T-helper 17 cell (primary cell): ENCODE measurements around the gene CDC42BPB. TPM values are rescaled to one million over a fixed set of nuclear protein-coding genes. Genes with fewer than 3 reads are reported as not detected.

ENCODE experiments used
- ATAC-seq: fragments of 150-1000 bp; cut with Tn5 transposase; 2 replicates; pipeline ENCODE4 v1.10.0; 2021; ENCODE audit warnings: mild to moderate bottlenecking, moderate library complexity
- DNase-seq, 3 donors: peaks; one replicate each; pipeline versions ENCODE4 v3.0.0 to v3.0.0-alpha.2; 2020 to 2021
- H3K9me3 ChIP-seq: one replicate; pipeline ENCODE4 v1.7.0; 2013; ENCODE audit warnings: low read length, mild to moderate bottlenecking; ENCODE audit not compliant: control insufficient read depth, poor library complexity, severe bottlenecking
- H3K27ac Mint-ChIP-seq: one replicate; pipeline ENCODE4 v1.8.0; 2022; ENCODE audit warnings: mild to moderate bottlenecking, moderate library complexity, mixed read lengths
- H3K27me3 Mint-ChIP-seq: one replicate; pipeline ENCODE4 v1.8.0; 2022; ENCODE audit warnings: mixed read lengths
- H3K36me3 Mint-ChIP-seq: one replicate; pipeline ENCODE4 v1.8.0; 2022; ENCODE audit warnings: low read depth, mixed read lengths
- H3K4me1 Mint-ChIP-seq: one replicate; pipeline ENCODE4 v1.8.0; 2022; ENCODE audit warnings: mild to moderate bottlenecking, mixed read lengths
- H3K4me3 Mint-ChIP-seq: one replicate; pipeline ENCODE4 v1.8.0; 2022; ENCODE audit warnings: mild to moderate bottlenecking, moderate library complexity, mixed read lengths
- total RNA-seq, 4 donors: library from RNA in 2 of 4; stranded (reverse) in 2 of 4; gene quantifications; one replicate each; pipeline ENCODE4 v1.2.3 and lab custom pipeline; 2022 to 2026

Gene CDC42BPB
- total RNA-seq, 2 donors from 2014 or later, result 11.6 to 16.3 TPM

DNA sequence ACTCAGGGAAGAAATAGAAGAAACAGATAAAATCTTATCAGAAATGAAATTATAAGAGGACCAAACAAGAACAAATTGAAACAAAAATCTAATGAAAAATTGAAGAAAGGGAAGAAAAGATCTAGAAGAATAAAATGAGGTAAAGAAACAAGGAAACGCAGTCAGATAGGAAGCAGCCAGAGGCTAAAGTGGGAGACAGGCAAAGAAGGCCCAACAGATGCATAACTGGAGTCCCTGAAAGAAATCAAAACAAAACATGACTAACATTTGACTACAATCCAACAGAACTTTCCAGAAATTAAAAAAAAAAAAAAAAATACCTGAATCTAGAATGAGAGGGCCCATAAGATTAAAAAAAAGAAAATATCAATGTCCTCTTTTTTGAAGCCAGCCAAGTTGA, 69.3 kb downstream of the CDC42BPB start:
- H3K36me3 Mint-ChIP-seq, result peaks cover 14% of the 10 kb centered on the region
- no peak for DNase-seq
- ATAC-seq, result no peak
- H3K9me3 ChIP-seq, result no peaks in the 10 kb centered on the region
- H3K4me1 Mint-ChIP-seq, result no peaks in the 10 kb centered on the region
- H3K27ac Mint-ChIP-seq, result no peak overlapping the region
- H3K27me3 Mint-ChIP-seq, result no peaks in the 10 kb centered on the region
- no peak overlapping the region for H3K4me3 Mint-ChIP-seq

DNA sequence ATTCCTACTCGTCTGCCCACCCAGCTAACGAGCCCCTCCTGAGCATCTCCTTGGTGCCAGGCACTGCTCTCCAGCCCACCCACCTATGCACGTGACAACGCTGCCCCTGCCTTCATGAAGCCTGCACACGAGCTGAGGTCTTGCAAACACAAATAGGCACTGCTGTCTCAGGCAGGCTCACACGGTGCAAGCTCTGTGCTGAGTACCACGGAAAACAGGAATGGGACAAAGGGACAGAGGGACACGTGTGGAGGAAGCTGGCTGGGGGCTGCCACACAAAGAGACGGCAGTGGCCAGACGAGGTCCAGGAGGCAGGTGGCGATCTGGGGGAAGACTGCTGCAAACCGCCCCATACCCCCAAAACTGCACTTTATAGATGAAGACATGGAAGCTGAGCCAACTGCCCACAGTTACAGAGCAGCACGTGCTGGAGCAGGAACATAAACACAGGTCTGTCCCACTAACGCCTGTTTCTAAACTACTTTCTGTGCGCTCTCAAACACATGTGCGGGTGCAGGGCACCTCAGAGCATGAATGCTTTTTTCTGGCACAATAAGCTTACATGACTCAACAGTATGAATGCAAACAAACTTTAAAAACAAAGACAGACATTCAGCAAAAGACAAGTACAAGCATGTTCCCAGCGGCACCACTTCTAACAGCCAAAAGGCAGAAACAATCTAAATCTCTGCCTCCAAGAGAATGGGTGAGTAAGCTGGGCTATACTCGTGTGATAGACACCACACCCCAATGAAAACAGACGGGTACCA, 70.4 kb downstream of the CDC42BPB start:
- Mint-ChIP-seq H3K4me1 (no peaks in the 10 kb centered on the region), H3K4me3 (no peak overlapping the region), H3K27ac (no peak overlapping the region), H3K36me3 (peaks cover 14% of the 10 kb centered on the region), H3K27me3 (no peaks in the 10 kb centered on the region)
- ATAC-seq (no peak), DNase-seq (no peak)
- H3K9me3 ChIP-seq, result no peaks in the 10 kb centered on the region

DNA sequence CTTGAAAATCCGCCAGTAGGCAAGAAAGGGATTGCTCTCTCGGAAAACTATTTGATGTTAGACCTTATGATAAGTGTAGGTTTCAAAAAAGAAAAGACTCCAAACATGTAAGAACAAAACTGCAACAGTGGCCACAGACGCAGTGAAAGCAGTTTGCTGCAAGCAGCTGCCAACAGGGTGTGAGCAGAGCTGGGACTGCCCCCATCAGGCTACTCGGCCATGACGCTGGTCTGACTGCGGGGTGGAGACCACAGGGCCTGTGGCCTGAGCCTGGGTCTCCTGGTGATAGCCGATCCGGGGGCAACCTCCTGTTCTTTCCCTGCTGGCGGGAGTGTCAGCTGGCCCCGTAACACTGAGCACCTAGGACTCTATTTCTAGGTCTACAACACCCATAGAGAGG, 71.7 kb downstream of the CDC42BPB start:
- H3K36me3 Mint-ChIP-seq, result peaks cover 12% of the 10 kb centered on the region
- DNase-seq (no peak), ATAC-seq (no peak)
- no peak overlapping the region for H3K4me3 Mint-ChIP-seq
- H3K27ac Mint-ChIP-seq, result no peak overlapping the region
- H3K9me3 ChIP-seq, result no peaks in the 10 kb centered on the region
- H3K4me1 Mint-ChIP-seq, result no peaks in the 10 kb centered on the region
- no peaks in the 10 kb centered on the region for H3K27me3 Mint-ChIP-seq

DNA sequence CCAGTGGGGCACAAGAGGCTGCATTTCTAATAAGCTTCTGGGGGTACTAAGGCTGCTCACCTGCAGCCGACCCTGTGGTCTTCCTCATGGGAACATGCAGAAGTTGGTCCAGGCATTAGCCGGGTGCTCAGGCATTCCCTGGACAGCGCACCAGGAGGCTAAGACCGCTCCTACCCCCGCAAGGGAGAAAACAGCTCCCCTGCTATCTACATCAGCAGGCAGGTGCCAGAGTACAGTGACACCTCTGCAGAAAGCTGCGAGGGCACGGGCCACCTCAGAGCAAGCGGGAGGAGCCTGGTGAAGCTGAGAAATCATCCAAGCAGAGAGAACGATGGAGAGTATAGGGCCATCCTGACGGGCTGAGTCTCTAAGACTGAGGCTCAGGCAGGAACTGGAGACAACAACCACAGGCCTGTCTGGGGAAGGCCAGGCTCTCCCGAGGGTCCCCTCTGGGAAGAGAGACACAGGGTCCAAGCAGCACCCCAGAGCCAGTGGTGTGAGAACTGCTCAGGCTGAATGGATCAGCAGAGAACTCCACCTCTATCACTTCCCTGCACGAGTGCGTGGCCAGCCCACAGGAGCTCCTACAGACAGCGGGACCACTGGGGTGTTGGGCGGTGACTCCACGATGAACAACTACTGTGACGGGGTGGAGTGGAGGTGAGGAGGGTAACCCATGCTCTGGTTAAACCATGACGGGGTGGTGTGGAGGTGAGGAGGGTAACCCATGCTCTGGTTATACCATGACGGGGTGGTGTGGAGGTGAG, 72.8 kb downstream of the CDC42BPB start:
- H3K27me3 Mint-ChIP-seq, result no peaks in the 10 kb centered on the region
- H3K27ac Mint-ChIP-seq, result no peak overlapping the region
- H3K4me3 Mint-ChIP-seq, result no peak overlapping the region
- H3K4me1 Mint-ChIP-seq, result no peaks in the 10 kb centered on the region
- H3K36me3 Mint-ChIP-seq, result peaks cover 10% of the 10 kb centered on the region
- no peaks in the 10 kb centered on the region for H3K9me3 ChIP-seq
- DNase-seq (no peak), ATAC-seq (no peak)

DNA sequence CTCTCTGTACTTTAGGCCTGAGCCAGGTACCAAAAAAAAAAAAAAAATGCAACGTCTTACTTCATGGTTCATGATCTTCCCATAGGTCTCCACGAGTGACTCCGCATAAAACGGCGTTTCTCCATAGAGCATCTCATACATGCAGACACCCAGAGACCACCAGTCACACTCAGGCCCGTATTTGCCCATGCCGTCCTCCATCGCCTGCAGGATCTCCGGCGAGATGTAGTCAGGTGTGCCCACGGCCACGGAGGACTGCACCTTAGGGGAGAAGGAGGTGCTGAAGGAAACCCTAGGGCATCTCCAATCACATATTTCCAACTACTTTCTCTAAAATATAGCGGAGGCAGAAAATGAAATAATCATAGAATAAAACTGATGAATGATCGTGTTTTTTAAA, 73.9 kb downstream of the CDC42BPB start:
- H3K36me3 Mint-ChIP-seq, result peaks cover 10% of the 10 kb centered on the region

DNA sequence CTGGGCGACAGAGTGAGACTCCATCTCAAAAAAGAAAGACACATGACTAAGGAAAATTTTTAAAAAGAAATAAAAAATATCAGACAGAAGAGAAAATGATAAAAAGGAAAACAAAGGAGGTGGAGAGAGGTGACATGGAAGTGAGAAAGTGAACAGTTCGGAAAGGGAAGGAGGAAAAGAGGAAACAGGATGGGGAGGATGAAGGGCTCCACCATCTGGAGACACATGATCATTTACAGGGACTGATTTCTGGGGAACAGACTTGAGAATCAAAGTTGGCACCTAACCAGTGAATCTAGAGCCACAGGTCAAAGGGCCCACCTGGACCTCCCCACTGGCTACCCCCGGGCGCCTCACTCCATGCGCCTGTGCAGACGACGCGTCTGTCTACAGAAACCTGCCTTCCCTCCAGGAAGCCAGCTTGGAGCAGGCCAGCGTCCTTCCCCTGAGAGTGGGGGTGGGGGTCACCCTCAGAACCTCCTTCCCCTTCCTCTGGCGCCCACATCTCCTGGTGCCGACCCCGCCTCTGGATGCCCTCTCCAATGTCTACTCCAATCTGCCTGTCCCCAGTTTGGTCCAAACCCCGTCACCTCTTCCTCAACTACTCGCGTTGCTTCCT, 74.4 kb downstream of the CDC42BPB start:
- no peak overlapping the region for H3K4me3 Mint-ChIP-seq
- H3K27ac Mint-ChIP-seq, result no peak overlapping the region
- no peaks in the 10 kb centered on the region for H3K9me3 ChIP-seq
- DNase-seq (no peak), ATAC-seq (no peak)
- no peaks in the 10 kb centered on the region for H3K27me3 Mint-ChIP-seq
- no peaks in the 10 kb centered on the region for H3K4me1 Mint-ChIP-seq
- H3K36me3 Mint-ChIP-seq, result peaks cover 11% of the 10 kb centered on the region

More for the DNA sequence above, 73.9 kb downstream of the CDC42BPB start:
- Mint-ChIP-seq H3K4me3 (no peak overlapping the region), H3K4me1 (no peaks in the 10 kb centered on the region), H3K27ac (no peak overlapping the region), H3K27me3 (no peaks in the 10 kb centered on the region)
- no peak for ATAC-seq
- no peak for DNase-seq
- H3K9me3 ChIP-seq, result no peaks in the 10 kb centered on the region

DNA sequence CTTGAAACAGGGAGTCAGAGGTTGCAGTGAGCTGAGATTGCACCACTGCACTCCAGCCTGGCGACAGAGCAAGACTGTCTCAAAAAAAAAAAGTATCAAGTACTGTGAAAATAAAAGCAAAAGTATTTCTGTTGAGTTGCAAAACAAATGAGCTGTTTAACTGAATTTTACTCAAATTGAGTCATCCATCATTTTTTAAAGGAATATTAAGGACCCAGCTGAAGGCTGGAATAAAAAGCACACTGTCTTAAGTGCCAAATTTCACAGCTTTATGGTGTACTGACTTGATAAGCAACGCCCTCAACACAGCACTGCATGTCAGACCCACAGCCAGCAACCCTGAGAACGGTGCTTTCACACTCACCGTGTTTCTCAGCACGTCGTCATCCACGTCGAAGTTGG, 76.9 kb downstream of the CDC42BPB start:
- no peaks in the 10 kb centered on the region for H3K9me3 ChIP-seq
- H3K4me1 Mint-ChIP-seq, result no peaks in the 10 kb centered on the region
- no peak overlapping the region for H3K4me3 Mint-ChIP-seq
- no peak overlapping the region for H3K27ac Mint-ChIP-seq
- DNase-seq (no peak), ATAC-seq (no peak)
- peaks cover 8% of the 10 kb centered on the region for H3K36me3 Mint-ChIP-seq
- H3K27me3 Mint-ChIP-seq, result no peaks in the 10 kb centered on the region

DNA sequence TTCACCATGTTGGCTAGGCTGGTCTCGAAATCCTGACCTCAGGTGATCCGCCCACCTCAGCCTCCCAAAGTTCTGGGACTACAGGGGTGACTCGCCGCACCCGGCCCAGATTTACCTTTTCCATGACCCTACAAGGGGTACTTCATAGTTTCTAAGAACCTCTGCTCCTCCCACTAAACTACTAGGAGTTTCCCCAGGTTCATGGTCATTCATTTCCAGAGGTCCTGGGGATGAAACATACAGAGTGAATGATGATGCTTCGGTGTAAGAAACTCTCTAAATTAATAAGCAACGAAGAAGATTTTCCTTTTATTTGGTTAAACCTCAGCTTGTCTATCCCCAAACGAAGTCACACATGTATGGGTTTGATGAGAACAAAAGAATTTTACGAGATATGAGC, 77.9 kb downstream of the CDC42BPB start:
- H3K27ac Mint-ChIP-seq, result no peak overlapping the region
- peaks cover 8% of the 10 kb centered on the region for H3K36me3 Mint-ChIP-seq
- H3K4me3 Mint-ChIP-seq, result no peak overlapping the region
- ATAC-seq (no peak), DNase-seq (no peak)
- H3K9me3 ChIP-seq, result no peaks in the 10 kb centered on the region
- no peaks in the 10 kb centered on the region for H3K27me3 Mint-ChIP-seq
- H3K4me1 Mint-ChIP-seq, result no peaks in the 10 kb centered on the region

DNA sequence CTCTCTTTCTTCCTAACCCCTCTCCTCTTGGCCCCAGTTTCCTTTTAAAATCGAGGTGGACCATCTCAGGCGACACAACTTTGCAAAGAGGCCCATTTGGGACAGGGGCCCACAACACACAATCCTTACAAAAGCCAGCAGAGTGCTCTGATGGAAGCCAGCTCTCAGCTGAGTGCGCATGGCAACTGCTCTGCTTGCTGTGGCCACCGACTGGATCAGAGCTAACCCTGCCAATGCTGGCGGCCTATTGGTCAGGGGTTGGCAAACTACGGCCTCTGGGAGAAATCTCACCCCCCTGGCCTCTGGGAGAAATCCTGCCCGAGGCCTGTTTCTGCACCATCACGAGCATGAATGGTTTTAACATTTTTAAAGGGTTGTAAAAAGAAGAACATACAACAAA, 79.9 kb downstream of the CDC42BPB start:
- H3K27me3 Mint-ChIP-seq, result no peaks in the 10 kb centered on the region

DNA sequence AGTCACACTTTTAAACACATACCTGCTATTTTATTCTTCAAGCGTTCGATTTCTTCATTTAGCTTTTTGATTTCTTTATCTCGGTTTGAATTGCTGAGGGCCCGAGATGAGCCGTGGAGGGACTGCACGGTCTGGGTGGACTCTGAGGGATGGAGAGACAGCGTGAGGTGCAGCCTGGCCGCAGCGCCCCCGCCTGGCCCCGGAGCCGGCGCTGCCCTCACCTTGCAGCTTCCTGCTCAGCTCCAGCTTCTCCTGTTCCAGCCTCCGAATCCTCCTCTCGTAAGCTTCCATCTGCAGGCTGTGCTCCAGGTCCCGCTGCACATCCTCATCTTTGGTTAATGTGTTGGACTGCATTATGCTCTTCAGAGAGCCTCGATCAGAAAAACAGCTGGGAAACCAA, 81.7 kb downstream of the CDC42BPB start:
- H3K9me3 ChIP-seq, result no peaks in the 10 kb centered on the region
- H3K4me3 Mint-ChIP-seq, result no peak overlapping the region
- no peak for ATAC-seq
- DNase-seq, result no peak
- no peak overlapping the region for H3K27ac Mint-ChIP-seq
- H3K36me3 Mint-ChIP-seq, result peaks cover 4% of the 10 kb centered on the region
- H3K4me1 Mint-ChIP-seq, result no peaks in the 10 kb centered on the region
- no peaks in the 10 kb centered on the region for H3K27me3 Mint-ChIP-seq

More for the DNA sequence above, 79.9 kb downstream of the CDC42BPB start:
- Mint-ChIP-seq H3K4me1 (no peaks in the 10 kb centered on the region), H3K27ac (no peak overlapping the region), H3K36me3 (peaks cover 6% of the 10 kb centered on the region), H3K4me3 (no peak overlapping the region)
- no peak for ATAC-seq
- no peaks in the 10 kb centered on the region for H3K9me3 ChIP-seq
- no peak for DNase-seq

DNA sequence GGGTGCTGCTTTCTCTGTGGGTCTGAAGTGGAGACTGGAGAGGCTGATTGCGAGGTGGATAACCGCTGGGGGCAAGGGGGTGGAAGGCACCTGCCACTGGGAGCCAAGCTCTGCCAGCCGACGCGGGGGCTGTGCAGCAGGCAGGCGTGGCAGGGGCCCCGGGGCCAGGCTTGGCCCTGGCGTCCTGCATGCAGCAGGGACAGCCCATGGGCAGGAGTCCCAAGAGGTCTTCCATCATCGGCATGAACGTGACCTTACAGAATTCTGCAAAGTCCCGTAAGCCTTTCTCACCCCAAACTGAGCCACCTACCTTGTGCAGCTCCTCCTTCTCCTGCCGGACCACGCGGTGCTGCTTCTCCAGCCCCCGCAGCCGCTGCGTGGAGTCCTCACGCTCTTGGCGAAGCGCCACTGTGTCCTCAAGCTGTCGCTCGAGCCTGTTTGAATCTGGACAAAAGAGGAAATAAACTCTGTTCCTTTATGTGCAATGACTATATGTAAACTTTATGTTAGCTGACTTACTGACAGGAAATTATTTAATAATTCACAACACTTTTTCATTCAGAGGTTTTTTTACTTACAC, 83.6 kb downstream of the CDC42BPB start:
- Mint-ChIP-seq H3K4me3 (no peak overlapping the region), H3K27me3 (no peaks in the 10 kb centered on the region), H3K36me3 (peaks cover 4% of the 10 kb centered on the region), H3K4me1 (no peaks in the 10 kb centered on the region), H3K27ac (no peak overlapping the region)
- H3K9me3 ChIP-seq, result no peaks in the 10 kb centered on the region
- DNase-seq (no peak), ATAC-seq (no peak)

DNA sequence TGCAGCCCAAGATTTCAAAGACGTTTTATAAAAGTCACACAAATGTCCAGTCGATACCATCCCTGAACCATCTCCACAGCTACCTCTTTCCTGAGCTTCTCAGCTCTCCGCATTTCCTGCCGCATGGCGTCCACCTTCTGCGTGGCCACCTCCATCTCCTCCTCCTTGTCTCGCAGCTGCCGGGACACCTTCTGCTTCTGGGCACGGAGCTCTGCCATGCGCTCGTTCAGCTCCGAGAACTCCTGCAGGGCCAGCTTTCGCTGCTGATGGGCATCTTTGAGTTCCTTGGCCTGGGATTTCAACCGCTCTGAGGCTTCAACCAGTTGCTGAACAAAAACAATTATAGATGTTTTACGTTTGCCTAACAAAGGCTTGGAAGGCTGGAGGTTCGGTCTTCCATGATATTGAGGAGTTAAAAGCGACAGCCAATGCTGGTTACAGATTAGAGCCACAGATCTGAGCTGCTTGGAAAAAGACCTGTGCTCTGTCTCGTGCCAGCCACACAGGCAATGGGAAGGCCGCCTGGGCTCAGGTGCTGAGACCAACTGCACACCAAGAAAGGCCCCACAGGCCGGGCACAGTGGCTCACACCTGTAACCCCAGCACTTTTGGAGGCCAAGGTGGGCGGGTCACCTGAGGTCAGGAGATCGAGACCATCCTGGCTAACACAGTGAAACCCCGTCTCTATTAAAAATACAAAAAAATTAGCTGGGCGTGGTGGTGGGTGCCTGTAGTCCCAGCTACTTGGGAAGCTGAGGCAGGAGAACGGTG, 85.3 kb downstream of the CDC42BPB start:
- Mint-ChIP-seq H3K4me3 (no peak overlapping the region), H3K4me1 (no peaks in the 10 kb centered on the region), H3K27ac (no peak overlapping the region), H3K27me3 (no peaks in the 10 kb centered on the region), H3K36me3 (peaks cover 5% of the 10 kb centered on the region)
- DNase-seq, result no peak
- no peak for ATAC-seq
- no peaks in the 10 kb centered on the region for H3K9me3 ChIP-seq

DNA sequence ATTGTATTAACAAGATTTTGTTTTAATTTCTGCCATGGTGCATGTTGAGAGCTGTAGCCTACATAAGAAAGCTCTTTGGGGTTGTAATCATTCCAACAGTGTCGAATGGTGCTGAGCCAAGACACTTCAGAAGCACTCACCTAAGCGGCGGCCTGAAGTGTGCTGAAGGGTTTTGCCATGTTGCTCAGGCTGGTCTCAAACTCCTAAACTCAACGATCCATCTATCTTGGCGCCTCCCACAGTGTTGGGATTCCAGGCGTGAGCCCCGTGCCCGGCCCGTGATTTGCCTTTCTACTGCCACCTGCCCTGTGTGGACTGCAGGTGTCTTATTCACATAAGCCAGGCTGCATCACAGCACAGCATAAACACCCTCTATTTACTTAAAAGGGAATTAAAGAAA, 86.0 kb downstream of the CDC42BPB start:
- Mint-ChIP-seq H3K36me3 (peaks cover 5% of the 10 kb centered on the region), H3K4me3 (no peak overlapping the region), H3K27ac (peak overlapping the region; percentile 47), H3K4me1 (no peaks in the 10 kb centered on the region), H3K27me3 (no peaks in the 10 kb centered on the region)
- no peaks in the 10 kb centered on the region for H3K9me3 ChIP-seq
- DNase-seq, result no peak
- no peak for ATAC-seq
